ENCODE measurements around the gene SLC4A4.

SLC4A4 gene

GRCh38 chr4:71389149-71389827 is 50.5 kb downstream of the SLC4A4 start:
- ChIA-PET CTCF (no interaction called here), POLR2A (no interaction called here)
- no peak for DNase-seq (ENCODE audit: extremely low spot score)
- TF ChIP-seq NFRKB (IDR thresholded peaks at IDR 0.05) = no peak
- no peak for TF ChIP-seq FOXK2 (IDR thresholded peaks at IDR 0.05)
- no peak for TF ChIP-seq ELF4 (IDR thresholded peaks at IDR 0.05)
- no peak for TF ChIP-seq CTBP1 (IDR thresholded peaks at IDR 0.05; ENCODE audit: borderline replicate concordance)
- no peak for TF ChIP-seq SP1 (IDR thresholded peaks at IDR 0.05)
- TF ChIP-seq FOXM1 (IDR thresholded peaks at IDR 0.05; ENCODE audit: borderline replicate concordance) = no peak
- TF ChIP-seq FOXA1 (IDR thresholded peaks at IDR 0.05) = no peak
- no peak for TF ChIP-seq BHLHE40 (IDR thresholded peaks at IDR 0.05; ENCODE audit: borderline replicate concordance)
- TF ChIP-seq HDGF (IDR thresholded peaks at IDR 0.05; ENCODE audit: borderline replicate concordance) = no peak
- TF ChIP-seq LEF1 (IDR thresholded peaks at IDR 0.05; ENCODE audit: borderline replicate concordance) = no peak
- no peak for TF ChIP-seq TARDBP (IDR thresholded peaks at IDR 0.05)
- TF ChIP-seq ZNF384 (IDR thresholded peaks at IDR 0.05) = no peak
- TF ChIP-seq ARNT (IDR thresholded peaks at IDR 0.05) = no peak
- TF ChIP-seq, protein P1, sequence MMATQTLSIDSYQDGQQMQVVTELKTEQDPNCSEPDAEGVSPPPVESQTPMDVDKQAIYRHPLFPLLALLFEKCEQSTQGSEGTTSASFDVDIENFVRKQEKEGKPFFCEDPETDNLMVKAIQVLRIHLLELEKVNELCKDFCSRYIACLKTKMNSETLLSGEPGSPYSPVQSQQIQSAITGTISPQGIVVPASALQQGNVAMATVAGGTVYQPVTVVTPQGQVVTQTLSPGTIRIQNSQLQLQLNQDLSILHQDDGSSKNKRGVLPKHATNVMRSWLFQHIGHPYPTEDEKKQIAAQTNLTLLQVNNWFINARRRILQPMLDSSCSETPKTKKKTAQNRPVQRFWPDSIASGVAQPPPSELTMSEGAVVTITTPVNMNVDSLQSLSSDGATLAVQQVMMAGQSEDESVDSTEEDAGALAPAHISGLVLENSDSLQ (IDR thresholded peaks at IDR 0.05) = no peak
- no peak for TF ChIP-seq SUZ12 (IDR thresholded peaks at IDR 0.05)
- TF ChIP-seq L3MBTL2 (conservative IDR thresholded peaks at IDR 0.05) = no peak

GRCh38 chr4:71392109-71392508 is 53.3 kb downstream of the SLC4A4 start:
- CTCF ChIA-PET = no interaction called here
- TF ChIP-seq TARDBP (IDR thresholded peaks at IDR 0.05) (no peak), HDGF (IDR thresholded peaks at IDR 0.05; ENCODE audit: borderline replicate concordance) (no peak), L3MBTL2 (conservative IDR thresholded peaks at IDR 0.05) (no peak), ARNT (IDR thresholded peaks at IDR 0.05) (no peak), CTBP1 (IDR thresholded peaks at IDR 0.05; ENCODE audit: borderline replicate concordance) (no peak), LEF1 (IDR thresholded peaks at IDR 0.05; ENCODE audit: borderline replicate concordance) (no peak), FOXA1 (IDR thresholded peaks at IDR 0.05) (no peak), SUZ12 (IDR thresholded peaks at IDR 0.05) (no peak)
- POLR2A ChIA-PET = no interaction called here
- no peak for DNase-seq (ENCODE audit: extremely low spot score)

DNA sequence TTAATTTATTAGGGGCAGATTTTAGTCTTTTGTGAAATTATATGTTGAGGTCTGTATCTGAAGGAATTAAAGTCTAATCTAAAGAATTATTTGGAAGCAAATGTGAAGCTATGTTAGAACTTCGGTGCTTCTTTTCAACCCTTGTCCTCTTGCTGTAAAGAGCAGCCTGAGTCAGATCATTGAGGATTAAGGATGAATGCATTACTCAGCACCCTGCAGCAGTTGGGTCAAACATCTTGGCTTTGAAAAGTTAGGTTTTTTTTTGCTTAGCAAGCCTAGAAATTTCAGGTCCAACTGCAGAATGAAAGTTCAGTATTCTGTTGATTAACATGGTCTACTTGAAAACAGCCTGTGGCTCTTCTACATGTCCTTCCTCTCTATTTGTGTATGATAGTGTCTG is 57.6 kb downstream of the SLC4A4 start:
- POLR2A ChIA-PET = no interaction called here
- DNase-seq (ENCODE audit: extremely low spot score) = no peak
- TF ChIP-seq ZNF384 (IDR thresholded peaks at IDR 0.05) = no peak
- TF ChIP-seq TARDBP (IDR thresholded peaks at IDR 0.05) = no peak
- CTCF ChIA-PET = no interaction called here

- ChIA-PET POLR2A (no interaction called here), CTCF (no interaction called here)
- no peak for TF ChIP-seq BHLHE40 (IDR thresholded peaks at IDR 0.05; ENCODE audit: borderline replicate concordance)
- no peak for DNase-seq (ENCODE audit: extremely low spot score)
These were observed 62.0 kb downstream of the SLC4A4 start for GRCh38 chr4:71400810-71401209.

DNA sequence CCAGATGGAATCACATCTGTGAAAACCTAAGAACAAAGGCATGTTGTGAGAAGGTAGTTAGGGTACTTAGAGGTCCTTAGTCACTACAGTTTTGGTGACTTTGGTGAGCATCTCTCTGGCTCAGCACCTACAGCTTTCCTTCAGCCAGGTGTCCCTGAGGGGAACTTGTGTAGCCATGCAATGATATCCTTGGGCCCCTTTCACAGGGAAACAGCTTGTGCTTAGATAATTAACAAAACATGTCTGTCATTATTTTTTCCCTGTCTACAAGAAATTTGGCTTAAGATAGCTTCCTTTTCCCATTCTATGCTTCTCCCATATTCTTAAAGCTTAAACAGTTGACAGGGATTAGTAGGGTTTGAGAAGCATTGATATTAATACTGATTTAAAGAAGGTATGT is 63.8 kb downstream of the SLC4A4 start:
- DNase-seq (ENCODE audit: extremely low spot score) = no peak
- POLR2A ChIA-PET = no interaction called here
- CTCF ChIA-PET = no interaction called here
- TF ChIP-seq L3MBTL2 (conservative IDR thresholded peaks at IDR 0.05) (no peak), NFRKB (IDR thresholded peaks at IDR 0.05) (no peak), FOXK2 (IDR thresholded peaks at IDR 0.05) (no peak), ELF4 (IDR thresholded peaks at IDR 0.05) (no peak), SUZ12 (IDR thresholded peaks at IDR 0.05) (no peak), LEF1 (IDR thresholded peaks at IDR 0.05; ENCODE audit: borderline replicate concordance) (no peak), SP1 (IDR thresholded peaks at IDR 0.05) (no peak), TARDBP (IDR thresholded peaks at IDR 0.05) (no peak), ARNT (IDR thresholded peaks at IDR 0.05) (no peak), BHLHE40 (IDR thresholded peaks at IDR 0.05; ENCODE audit: borderline replicate concordance) (no peak), CTBP1 (IDR thresholded peaks at IDR 0.05; ENCODE audit: borderline replicate concordance) (no peak), FOXM1 (IDR thresholded peaks at IDR 0.05; ENCODE audit: borderline replicate concordance) (no peak), HDGF (IDR thresholded peaks at IDR 0.05; ENCODE audit: borderline replicate concordance) (no peak), FOXA1 (IDR thresholded peaks at IDR 0.05) (no peak), ZNF384 (IDR thresholded peaks at IDR 0.05) (no peak)
- TF ChIP-seq, protein P1 (IDR thresholded peaks at IDR 0.05) = no peak

- CTCF ChIA-PET = no interaction called here
- POLR2A ChIA-PET = no interaction called here
- no peak for DNase-seq (ENCODE audit: extremely low spot score)
- no peak for TF ChIP-seq SP1 (IDR thresholded peaks at IDR 0.05)
- no peak for TF ChIP-seq ZNF384 (IDR thresholded peaks at IDR 0.05)
- no peak for TF ChIP-seq HDGF (IDR thresholded peaks at IDR 0.05; ENCODE audit: borderline replicate concordance)
- no peak for TF ChIP-seq ARNT (IDR thresholded peaks at IDR 0.05)
- no peak for TF ChIP-seq FOXM1 (IDR thresholded peaks at IDR 0.05; ENCODE audit: borderline replicate concordance)
- no peak for TF ChIP-seq NFRKB (IDR thresholded peaks at IDR 0.05)
- no peak for TF ChIP-seq TARDBP (IDR thresholded peaks at IDR 0.05)
- no peak for TF ChIP-seq BHLHE40 (IDR thresholded peaks at IDR 0.05; ENCODE audit: borderline replicate concordance)
- TF ChIP-seq, protein P1 (IDR thresholded peaks at IDR 0.05) = no peak
- no peak for TF ChIP-seq ELF4 (IDR thresholded peaks at IDR 0.05)
- no peak for TF ChIP-seq L3MBTL2 (conservative IDR thresholded peaks at IDR 0.05)
These were observed 65.2 kb downstream of the SLC4A4 start for GRCh38 chr4:71404049-71404448.

- no peak for TF ChIP-seq FOXM1 (IDR thresholded peaks at IDR 0.05; ENCODE audit: borderline replicate concordance)
- no peak for TF ChIP-seq HDGF (IDR thresholded peaks at IDR 0.05; ENCODE audit: borderline replicate concordance)
- no peak for TF ChIP-seq ELF4 (IDR thresholded peaks at IDR 0.05)
- TF ChIP-seq ZNF384 (IDR thresholded peaks at IDR 0.05) = no peak
- no peak for TF ChIP-seq FOXA1 (IDR thresholded peaks at IDR 0.05)
- TF ChIP-seq NFRKB (IDR thresholded peaks at IDR 0.05) = no peak
- TF ChIP-seq SP1 (IDR thresholded peaks at IDR 0.05) = no peak
- no peak for TF ChIP-seq L3MBTL2 (conservative IDR thresholded peaks at IDR 0.05)
- TF ChIP-seq BHLHE40 (IDR thresholded peaks at IDR 0.05; ENCODE audit: borderline replicate concordance) = no peak
- no peak for TF ChIP-seq ARNT (IDR thresholded peaks at IDR 0.05)
- TF ChIP-seq SUZ12 (IDR thresholded peaks at IDR 0.05) = no peak
- TF ChIP-seq LEF1 (IDR thresholded peaks at IDR 0.05; ENCODE audit: borderline replicate concordance) = no peak
- no peak for TF ChIP-seq FOXK2 (IDR thresholded peaks at IDR 0.05)
- TF ChIP-seq TARDBP (IDR thresholded peaks at IDR 0.05) = no peak
- no peak for TF ChIP-seq CTBP1 (IDR thresholded peaks at IDR 0.05; ENCODE audit: borderline replicate concordance)
- CTCF ChIA-PET = no interaction called here
- no peak for DNase-seq (ENCODE audit: extremely low spot score)
- POLR2A ChIA-PET = no interaction called here
These were observed 67.0 kb downstream of the SLC4A4 start for GRCh38 chr4:71405791-71406190.

All from HEK293T (cell line).